ENCODE results near the gene LDB2.

Gene LDB2

DNA sequence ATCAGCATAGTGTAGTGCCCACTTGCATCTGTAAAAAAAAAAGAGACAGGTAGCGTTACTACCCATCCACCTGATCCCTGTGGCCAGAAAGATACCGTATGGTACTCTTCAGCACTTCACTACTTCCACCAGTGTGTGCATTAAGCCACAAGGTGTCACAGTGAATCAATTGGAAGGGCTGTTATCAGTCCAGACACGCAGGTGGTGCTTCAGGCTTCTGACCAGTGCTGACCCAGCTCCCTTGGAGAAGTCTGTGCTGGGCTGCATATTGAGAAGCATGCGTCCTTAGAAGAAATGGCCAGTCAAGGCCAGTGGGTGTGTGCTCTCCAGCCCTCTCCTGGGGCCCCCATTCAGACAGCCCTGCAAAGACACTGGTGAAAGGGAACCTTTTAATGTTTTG lies 10.6 kb downstream of the LDB2 start:
- in situ Hi-C loops (cut with MboI; ENCODE audit: low pct_unique_long_range_greater_than_20kb, low sequenced_read_pairs, unreplicated experiment), result no loop called here
- no peak for DNase-seq (ENCODE audit: low spot score)
- TF ChIP-seq, protein P1, sequence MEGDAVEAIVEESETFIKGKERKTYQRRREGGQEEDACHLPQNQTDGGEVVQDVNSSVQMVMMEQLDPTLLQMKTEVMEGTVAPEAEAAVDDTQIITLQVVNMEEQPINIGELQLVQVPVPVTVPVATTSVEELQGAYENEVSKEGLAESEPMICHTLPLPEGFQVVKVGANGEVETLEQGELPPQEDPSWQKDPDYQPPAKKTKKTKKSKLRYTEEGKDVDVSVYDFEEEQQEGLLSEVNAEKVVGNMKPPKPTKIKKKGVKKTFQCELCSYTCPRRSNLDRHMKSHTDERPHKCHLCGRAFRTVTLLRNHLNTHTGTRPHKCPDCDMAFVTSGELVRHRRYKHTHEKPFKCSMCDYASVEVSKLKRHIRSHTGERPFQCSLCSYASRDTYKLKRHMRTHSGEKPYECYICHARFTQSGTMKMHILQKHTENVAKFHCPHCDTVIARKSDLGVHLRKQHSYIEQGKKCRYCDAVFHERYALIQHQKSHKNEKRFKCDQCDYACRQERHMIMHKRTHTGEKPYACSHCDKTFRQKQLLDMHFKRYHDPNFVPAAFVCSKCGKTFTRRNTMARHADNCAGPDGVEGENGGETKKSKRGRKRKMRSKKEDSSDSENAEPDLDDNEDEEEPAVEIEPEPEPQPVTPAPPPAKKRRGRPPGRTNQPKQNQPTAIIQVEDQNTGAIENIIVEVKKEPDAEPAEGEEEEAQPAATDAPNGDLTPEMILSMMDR (IDR thresholded peaks at IDR 0.05; ENCODE audit: extremely low read depth, insufficient read depth, missing control alignments), result no peak

DNA sequence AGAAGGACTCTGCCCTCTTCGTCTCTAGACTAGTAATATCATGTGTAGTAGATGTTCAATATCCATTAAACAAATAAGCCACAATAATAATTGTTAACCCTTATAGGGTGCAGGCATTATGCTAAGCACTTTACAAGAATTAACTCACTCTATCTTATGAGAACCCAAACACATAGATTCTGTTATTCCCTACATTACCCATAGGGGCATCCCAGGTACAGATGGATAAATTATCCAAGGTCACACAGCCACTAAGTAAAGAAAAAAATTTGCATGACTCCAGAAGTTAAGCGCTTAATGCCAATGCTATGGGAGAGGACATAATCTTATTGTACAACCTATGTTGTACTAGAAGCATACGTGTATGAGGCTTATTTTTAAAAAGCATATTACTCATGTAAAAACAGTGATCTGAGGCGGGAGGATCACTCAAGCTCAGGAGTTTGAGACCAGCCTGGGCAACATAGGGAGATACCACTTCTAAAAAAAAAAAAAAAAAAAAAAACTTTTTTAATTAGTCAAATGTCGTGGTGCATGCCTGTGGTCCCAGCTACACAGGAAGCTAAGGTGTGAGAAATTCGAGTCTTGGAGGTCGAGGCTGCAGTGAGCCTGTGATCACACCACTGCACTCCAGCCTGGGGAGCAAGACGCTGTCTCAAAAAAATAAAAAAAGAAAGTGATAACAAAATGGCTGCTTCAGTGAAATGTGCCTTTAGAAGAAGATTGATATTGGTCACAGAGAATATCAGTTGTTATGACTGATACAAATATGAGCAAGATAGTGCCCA lies 13.6 kb downstream of the LDB2 start:
- no peak for DNase-seq (ENCODE audit: low spot score)
- in situ Hi-C loops (cut with MboI; ENCODE audit: low pct_unique_long_range_greater_than_20kb, low sequenced_read_pairs, unreplicated experiment), result no loop called here
- TF ChIP-seq, protein P1 (IDR thresholded peaks at IDR 0.05; ENCODE audit: extremely low read depth, insufficient read depth, missing control alignments), result no peak

DNA sequence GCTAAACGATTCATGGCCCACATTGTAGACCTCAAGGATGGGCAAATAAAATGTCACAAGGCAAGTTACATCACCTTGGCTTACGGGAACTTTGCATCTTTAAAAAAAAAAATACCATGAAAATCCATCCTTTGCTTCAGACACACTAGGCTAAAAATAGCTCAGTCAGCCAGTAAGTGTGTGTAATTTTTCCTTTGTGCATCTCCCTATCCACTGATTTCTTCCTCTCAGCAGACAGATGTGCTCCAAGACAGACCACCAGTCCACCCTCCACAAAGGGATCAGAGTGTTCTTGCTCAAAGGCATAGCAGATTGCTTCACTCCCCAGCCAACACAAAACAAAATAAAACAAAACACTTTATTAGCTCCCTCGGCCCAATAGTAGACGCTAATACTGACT lies 14.6 kb downstream of the LDB2 start:
- in situ Hi-C loops (cut with MboI; ENCODE audit: low pct_unique_long_range_greater_than_20kb, low sequenced_read_pairs, unreplicated experiment), result no loop called here
- DNase-seq (ENCODE audit: low spot score), result no peak
- TF ChIP-seq, protein P1 (IDR thresholded peaks at IDR 0.05; ENCODE audit: extremely low read depth, insufficient read depth, missing control alignments), result no peak

DNA sequence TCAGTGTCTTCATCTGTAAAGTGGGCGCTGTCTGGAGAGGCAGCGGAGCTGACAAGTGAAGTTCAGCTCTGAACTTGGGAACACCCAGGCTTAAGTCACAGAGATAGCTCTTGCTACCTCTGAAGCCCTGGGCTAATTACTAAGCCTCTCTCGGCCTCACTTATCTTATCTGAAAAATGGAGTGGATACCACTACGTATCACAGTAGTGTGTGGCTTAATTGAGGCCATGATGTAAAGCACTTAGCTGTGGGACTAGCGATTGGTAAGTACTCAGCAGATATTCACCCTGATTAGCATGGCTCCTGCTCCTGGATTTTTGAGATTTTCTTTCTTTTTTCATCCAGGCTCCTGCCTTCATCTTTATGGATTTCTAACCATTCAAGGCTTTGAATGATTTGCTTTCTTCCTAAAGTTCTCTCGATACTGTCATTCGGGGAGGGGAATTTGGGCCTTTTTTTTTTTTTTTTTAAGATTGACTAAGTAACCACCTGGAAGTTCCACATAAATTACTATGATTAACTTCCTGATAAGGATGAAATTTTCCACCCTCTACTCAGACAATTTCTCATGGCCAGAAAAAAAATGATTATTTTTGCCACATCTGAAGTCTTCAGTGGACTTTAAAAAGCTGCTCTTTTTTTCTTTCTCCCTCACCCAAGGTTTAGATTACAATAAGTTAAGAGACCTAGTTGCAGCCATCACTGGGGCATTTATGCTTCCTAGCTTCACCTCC lies 17.1 kb downstream of the LDB2 start:
- in situ Hi-C loops (cut with MboI; ENCODE audit: low pct_unique_long_range_greater_than_20kb, low sequenced_read_pairs, unreplicated experiment), result no loop called here
- no peak for DNase-seq (ENCODE audit: low spot score)
- TF ChIP-seq, protein P1 (IDR thresholded peaks at IDR 0.05; ENCODE audit: extremely low read depth, insufficient read depth, missing control alignments), result no peak

DNA sequence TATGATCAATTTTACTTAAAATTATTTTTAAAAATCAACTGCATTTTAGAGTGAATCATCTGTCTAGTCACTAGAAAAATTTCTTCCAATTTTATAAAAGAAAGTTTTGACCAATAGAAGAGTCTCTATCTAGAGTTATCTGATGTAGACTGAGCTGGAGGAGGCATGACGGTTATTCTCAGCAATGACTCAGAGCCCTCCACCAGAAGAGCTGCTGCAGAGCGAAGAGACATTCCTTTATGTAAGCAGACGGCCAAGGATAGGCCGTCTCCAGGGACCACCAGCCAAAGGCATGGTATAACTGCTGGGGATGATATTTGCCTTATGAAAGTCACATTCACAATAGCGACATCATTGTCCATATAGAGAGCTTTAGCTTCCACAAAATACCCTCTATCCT lies 23.0 kb downstream of the LDB2 start:
- no peak for DNase-seq (ENCODE audit: low spot score)
- TF ChIP-seq, protein P1 (IDR thresholded peaks at IDR 0.05; ENCODE audit: extremely low read depth, insufficient read depth, missing control alignments), result no peak
- in situ Hi-C loops (cut with MboI; ENCODE audit: low pct_unique_long_range_greater_than_20kb, low sequenced_read_pairs, unreplicated experiment), result no loop called here

DNA sequence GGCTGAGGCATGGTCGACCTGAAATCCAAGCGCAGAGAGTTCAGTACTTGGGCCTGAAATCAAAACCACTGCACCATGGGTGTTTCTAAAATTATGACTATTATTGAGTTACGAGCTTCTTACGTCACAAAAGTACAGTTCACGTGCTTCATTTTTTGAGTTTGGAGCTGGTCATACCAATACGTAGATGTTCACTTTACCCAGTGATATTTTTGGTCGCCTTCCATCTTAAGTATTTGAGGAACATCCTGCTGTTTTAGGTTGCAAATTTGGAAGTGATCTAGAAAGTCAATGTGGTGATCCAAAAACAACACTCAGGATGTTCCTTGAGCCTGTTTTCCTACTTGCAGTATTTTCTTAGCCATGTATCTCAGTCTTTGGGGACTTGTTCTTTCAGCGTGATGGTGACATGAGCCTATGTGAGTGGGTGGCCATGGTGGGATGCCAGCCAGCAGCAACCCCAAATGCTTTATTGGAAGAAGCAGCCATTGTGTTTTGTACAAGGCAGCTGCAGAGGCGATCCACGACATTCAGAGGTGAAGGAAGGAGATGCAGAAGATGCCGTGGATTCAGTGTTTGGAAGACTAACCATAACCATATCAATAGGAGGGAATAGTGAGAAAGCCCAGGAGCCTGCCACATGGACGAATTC lies 28.7 kb downstream of the LDB2 start:
- in situ Hi-C loops (cut with MboI; ENCODE audit: low pct_unique_long_range_greater_than_20kb, low sequenced_read_pairs, unreplicated experiment), result no loop called here
- TF ChIP-seq, protein P1 (IDR thresholded peaks at IDR 0.05; ENCODE audit: extremely low read depth, insufficient read depth, missing control alignments), result no peak
- no peak for DNase-seq (ENCODE audit: low spot score)

Measured in GM13977 (cell line).